OCI-LY7 (cell line): ENCODE measurements around the gene SMOC2. TPM values are rescaled to one million over a fixed set of nuclear protein-coding genes. Genes with fewer than 3 reads are reported as not detected.

Source experiments
- BruUV-seq: library from RNA; stranded (reverse); fragments of 400-500 nt; replicated peaks from 2 replicates; lab custom pipeline; 2021; lab: Mats Ljungman, UMichigan
- CTCF ChIA-PET: fragments of 300-600 bp; sonication (Branson Sonifier 250); formaldehyde crosslinking; loops from one replicate; lab custom pipeline; 2022; ENCODE audit warnings: antibody characterized with exemption; ENCODE audit not compliant: unreplicated experiment; lab: Charles Lee
- POLR2A ChIA-PET: fragments of 300-600 bp; sonication (Branson Sonifier 250); formaldehyde crosslinking; loops from one replicate; lab custom pipeline; 2022; ENCODE audit warnings: antibody characterized with exemption; lab: Charles Lee
- DNase-seq: peaks from one replicate; pipeline ENCODE4 v3.0.0-alpha.2; 2015; ENCODE audit warnings: low spot score
- H2AFZ ChIP-seq: fragments of 200-600 bp; sonication (generic), shearing (Covaris generic); 2 replicates; pipeline ENCODE4 v1.6.1; 2014; ENCODE audit warnings: mild to moderate bottlenecking, antibody characterized with exemption, low read length, moderate library complexity
- H3K27ac ChIP-seq: fragments of 200-600 bp; sonication (generic); 2 replicates; pipeline ENCODE4 v1.5.1; 2014; ENCODE audit warnings: mixed run types, low read depth, mild to moderate bottlenecking, moderate library complexity, low read length, inconsistent platforms; ENCODE audit not compliant: poor library complexity, severe bottlenecking
- H3K36me3 ChIP-seq: fragments of 200-600 bp; sonication (generic); 2 replicates; pipeline ENCODE4 v1.6.1; 2014; ENCODE audit warnings: mild to moderate bottlenecking, antibody characterized with exemption, low read length, moderate library complexity, mixed read lengths; ENCODE audit not compliant: insufficient read depth
- H3K4me1 ChIP-seq: fragments of 200-600 bp; sonication (generic); 2 replicates; pipeline ENCODE4 v1.5.1; 2014; ENCODE audit warnings: mild to moderate bottlenecking, low read length; ENCODE audit not compliant: insufficient read depth, poor library complexity, severe bottlenecking
- H3K4me2 ChIP-seq: fragments of 200-600 bp; sonication (generic); 2 replicates; pipeline ENCODE4 v1.6.1; 2014; ENCODE audit warnings: mild to moderate bottlenecking, low read length
- H3K4me3 ChIP-seq: fragments of 200-600 bp; sonication (generic); 2 replicates; pipeline ENCODE4 v1.5.1; 2014; ENCODE audit warnings: mild to moderate bottlenecking, low read depth, low read length; ENCODE audit not compliant: poor library complexity, severe bottlenecking
- H3K79me2 ChIP-seq: fragments of 200-600 bp; sonication (generic); 2 replicates; pipeline ENCODE4 v1.6.1; 2016; ENCODE audit warnings: low read depth, mild to moderate bottlenecking, low read length, moderate library complexity, mixed read lengths; ENCODE audit not compliant: insufficient read depth
- H3K9me2 ChIP-seq: fragments of 200-600 bp; sonication (generic); 2 replicates; pipeline ENCODE4 v1.6.1; 2016; ENCODE audit warnings: mild to moderate bottlenecking, low read length, mixed read lengths; ENCODE audit not compliant: insufficient read depth
- H3K9me3 ChIP-seq: fragments of 200-600 bp; sonication (generic); 2 replicates; pipeline ENCODE4 v1.6.1; 2014; ENCODE audit warnings: mild to moderate bottlenecking, mixed run types, low read length, mixed read lengths
- H4K20me1 ChIP-seq: fragments of 200-600 bp; sonication (generic); 2 replicates; pipeline ENCODE4 v1.6.1; 2014; ENCODE audit warnings: mild to moderate bottlenecking, antibody characterized with exemption, low read length, moderate library complexity, mixed read lengths; ENCODE audit not compliant: insufficient read depth
- CTCF ChIP-seq: fragments of 200-600 bp; sonication (generic); conservative IDR thresholded peaks from 2 replicates; pipeline ENCODE4 v1.5.1; 2014; ENCODE audit warnings: mild to moderate bottlenecking, antibody characterized with exemption, low read length, moderate library complexity, mixed read lengths
- EZH2phosphoT487 ChIP-seq: fragments of 200-600 bp; sonication (generic); IDR thresholded peaks from 2 replicates; pipeline ENCODE4 v1.6.1; 2018; ENCODE audit warnings: low read depth, borderline replicate concordance, mild to moderate bottlenecking, mixed run types, antibody characterized with exemption, low read length, moderate library complexity, mixed read lengths
- intact Hi-C: fragments of 100-400 bp; cut with micrococcal nuclease; formaldehyde crosslinking; loops from one replicate; pipeline ENCODE4 v1.10.0; 2022; ENCODE audit not compliant: unreplicated experiment
- total RNA-seq, 2 experiments: library from RNA; depleted of rRNA in 1 of 2; stranded (reverse); fragments of >200 nt in 1 of 2; shearing (Covaris generic) in 1 of 2; gene quantifications; 2 replicates each; pipeline ENCODE4 v1.2.3, GENCODE V29; 2014 to 2022

Gene SMOC2
- total RNA-seq, 2 experiments from 2014 or later: not detected

DNA sequence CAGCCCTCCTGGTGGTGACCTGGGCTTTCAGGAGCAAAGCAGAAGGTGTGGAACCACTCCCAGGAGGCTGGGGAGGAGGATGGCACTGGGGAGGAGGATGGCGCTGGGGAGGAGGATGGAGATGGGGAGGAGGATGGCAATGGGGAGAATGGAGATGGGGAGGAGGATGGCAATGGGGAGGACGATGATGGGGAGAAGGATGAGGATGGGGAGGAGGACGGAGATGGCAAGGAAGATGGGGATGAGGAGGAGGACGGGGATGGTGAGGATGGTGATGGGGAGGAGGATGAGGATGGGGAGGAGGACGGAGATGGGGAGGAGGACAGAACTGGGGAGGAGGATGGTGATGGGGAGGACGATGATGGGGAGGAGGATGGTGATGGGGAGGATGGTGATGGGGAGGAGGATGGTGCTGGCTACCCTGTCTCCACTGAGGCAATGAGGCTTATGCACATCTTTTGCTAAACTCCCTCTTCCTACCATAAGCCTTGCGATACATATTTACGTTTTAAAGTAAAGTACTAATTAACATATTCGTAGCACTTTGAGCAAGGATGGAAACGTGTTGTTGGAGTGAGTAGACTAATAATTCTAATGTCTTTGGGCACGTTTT, 7.4 kb downstream of the SMOC2 start:
- ChIA-PET POLR2A (no interaction called here), CTCF (no interaction called here)
- H3K36me3 ChIP-seq: no peaks in the 10 kb centered on the region
- H3K27ac ChIP-seq: no peak overlapping the region
- no peaks in the 10 kb centered on the region for H3K79me2 ChIP-seq
- no peaks in the 10 kb centered on the region for H3K9me3 ChIP-seq
- no peaks in the 10 kb centered on the region for H3K4me1 ChIP-seq
- intact Hi-C loops: no loop called here
- no peaks in the 10 kb centered on the region for H3K9me2 ChIP-seq
- BruUV-seq: no TSS peak
- no peak for DNase-seq
- no peaks in the 10 kb centered on the region for H4K20me1 ChIP-seq
- no peak overlapping the region for H3K4me2 ChIP-seq
- no peak overlapping the region for H3K4me3 ChIP-seq
- TF ChIP-seq EZH2phosphoT487 (no peak), CTCF (no peak)
- H2AFZ ChIP-seq: no peak overlapping the region

DNA sequence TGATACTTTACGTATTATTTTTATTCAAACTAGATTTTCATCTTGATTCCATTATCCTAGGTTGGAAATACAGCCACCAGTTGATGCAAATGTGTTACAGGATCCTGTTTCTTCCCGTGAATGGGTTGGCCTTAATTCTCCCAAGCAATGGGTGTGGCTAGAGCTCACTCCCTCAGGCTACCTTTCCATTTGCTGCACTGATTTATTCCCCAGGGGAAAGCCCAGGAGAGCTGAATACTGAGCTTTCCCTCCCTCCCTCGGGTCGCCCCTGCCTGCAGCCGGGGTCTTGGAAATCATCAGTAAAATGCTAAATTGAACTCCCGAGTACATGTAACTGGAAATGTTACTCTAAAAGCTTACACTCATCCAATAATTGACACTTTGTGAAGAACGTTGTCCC, 9.9 kb downstream of the SMOC2 start:
- Histone ChIP-seq H3K4me3 (no peak overlapping the region), H3K27ac (no peak overlapping the region), H4K20me1 (no peaks in the 10 kb centered on the region), H2AFZ (no peak overlapping the region), H3K4me1 (no peaks in the 10 kb centered on the region), H3K36me3 (no peaks in the 10 kb centered on the region), H3K4me2 (no peak overlapping the region), H3K9me2 (no peaks in the 10 kb centered on the region), H3K79me2 (no peaks in the 10 kb centered on the region), H3K9me3 (no peaks in the 10 kb centered on the region)
- TF ChIP-seq EZH2phosphoT487: no peak
- no peak for TF ChIP-seq CTCF
- DNase-seq: no peak
- intact Hi-C loops: no loop called here
- no TSS peak for BruUV-seq
- ChIA-PET CTCF (no interaction called here), POLR2A (no interaction called here)

- H3K79me2 ChIP-seq: no peaks in the 10 kb centered on the region
- no peak for DNase-seq
- TF ChIP-seq EZH2phosphoT487 (no peak), CTCF (no peak)
- no peak overlapping the region for H3K4me2 ChIP-seq
- intact Hi-C loops: no loop called here
- CTCF ChIA-PET: no interaction called here
- no TSS peak for BruUV-seq
- H2AFZ ChIP-seq: no peak overlapping the region
- no peaks in the 10 kb centered on the region for H3K36me3 ChIP-seq
- H3K9me3 ChIP-seq: no peaks in the 10 kb centered on the region
- H3K4me1 ChIP-seq: no peaks in the 10 kb centered on the region
- H3K4me3 ChIP-seq: no peak overlapping the region
- POLR2A ChIA-PET: no interaction called here
- no peaks in the 10 kb centered on the region for H3K9me2 ChIP-seq
- no peak overlapping the region for H3K27ac ChIP-seq
- no peaks in the 10 kb centered on the region for H4K20me1 ChIP-seq
These were observed 11.0 kb downstream of the SMOC2 start for GRCh38 chr6:168451805-168452517.
